ENCODE results near the gene SLCO3A1.
A peak's percentile ranks its signal among the peaks of the same experiment; 100 is the strongest.

SLCO3A1 gene

GRCh38 chr15:92142242-92143232 lies 289.0 kb downstream of the SLCO3A1 start:
- no peak for DNase-seq

- no peak for DNase-seq
Observed at GRCh38 chr15:92143765-92144164, 290.3 kb downstream of the SLCO3A1 start.

GRCh38 chr15:92146511-92147150 lies 293.1 kb downstream of the SLCO3A1 start:
- no peak for DNase-seq

DNA sequence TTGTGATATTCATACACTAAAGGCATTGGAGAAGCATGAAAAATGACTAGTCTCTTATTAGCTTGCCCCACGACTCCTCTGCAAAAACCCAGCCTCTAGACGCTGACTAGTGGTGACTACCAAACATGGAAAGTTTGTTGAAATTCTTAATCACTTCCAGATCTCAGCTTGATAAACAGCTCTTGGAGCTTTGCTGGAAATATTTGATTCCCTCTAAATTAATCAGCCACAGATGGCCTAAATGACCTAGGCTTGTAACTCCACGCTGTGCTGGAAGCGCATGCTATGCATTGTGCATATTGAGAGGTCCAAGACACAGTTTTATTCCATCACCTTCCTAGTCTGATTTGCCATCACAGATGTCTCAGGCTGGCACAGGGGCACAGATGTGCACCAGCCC lies 295.5 kb downstream of the SLCO3A1 start:
- DNase-seq = no peak

DNA sequence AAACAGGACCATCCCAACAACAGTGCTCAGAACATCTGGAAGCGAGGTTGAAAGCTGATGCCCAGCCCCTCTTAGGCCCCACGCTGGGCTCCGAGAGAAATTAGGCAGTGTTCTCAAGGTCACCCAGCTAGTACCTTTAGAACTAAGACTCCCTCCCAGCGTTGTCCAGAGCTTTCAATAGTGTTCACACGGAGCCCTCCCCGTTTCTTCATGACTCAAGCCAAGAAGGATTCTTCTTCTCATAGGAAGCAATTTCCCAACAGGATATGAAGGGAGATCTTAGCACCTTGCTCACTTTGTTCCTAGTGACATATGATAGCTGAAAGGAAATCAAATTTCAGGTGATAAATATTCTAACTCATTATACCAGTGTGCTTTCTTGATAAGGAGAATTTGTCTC lies 296.0 kb downstream of the SLCO3A1 start:
- DNase-seq = no peak

DNA sequence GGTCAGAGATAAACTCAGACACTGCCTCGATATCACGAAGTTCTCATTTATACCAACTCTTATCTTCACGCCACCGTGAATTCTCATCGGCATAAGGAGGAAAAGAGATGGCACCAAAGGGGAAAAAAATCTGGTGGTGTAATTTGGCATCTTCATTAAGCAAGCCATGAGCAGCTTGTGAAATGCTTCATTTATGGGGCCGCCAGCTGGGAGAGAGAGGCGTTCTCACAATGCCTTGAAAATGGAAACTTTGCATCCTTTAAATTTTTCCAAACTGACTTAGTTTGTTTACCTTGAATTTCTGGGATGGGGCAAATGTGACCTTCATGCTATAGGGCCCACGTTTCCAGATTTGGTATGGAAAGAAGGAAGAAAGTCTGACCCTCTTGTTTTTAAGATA lies 297.7 kb downstream of the SLCO3A1 start:
- DNase-seq = no peak

DNA sequence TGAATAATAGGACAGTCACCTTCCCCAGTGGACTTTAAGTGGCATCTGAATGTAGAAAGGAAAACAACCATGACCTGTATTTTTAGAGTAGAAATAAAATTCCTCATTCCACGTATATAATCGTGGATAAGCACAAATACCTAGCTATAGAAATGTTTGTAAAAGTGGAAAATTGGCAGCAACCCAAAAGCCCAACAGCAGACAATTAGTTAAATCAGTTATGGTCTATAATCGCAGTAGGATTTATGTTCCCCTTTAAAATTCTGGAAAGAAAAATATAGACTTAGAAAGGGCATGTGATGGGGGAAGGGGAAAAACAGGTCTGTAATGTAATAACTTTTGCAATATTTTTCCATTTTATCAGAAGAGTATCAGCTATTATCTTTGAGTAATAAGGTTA lies 298.2 kb downstream of the SLCO3A1 start:
- no peak for DNase-seq

GRCh38 chr15:92152983-92153382 lies 299.5 kb downstream of the SLCO3A1 start:
- no peak for DNase-seq

DNA sequence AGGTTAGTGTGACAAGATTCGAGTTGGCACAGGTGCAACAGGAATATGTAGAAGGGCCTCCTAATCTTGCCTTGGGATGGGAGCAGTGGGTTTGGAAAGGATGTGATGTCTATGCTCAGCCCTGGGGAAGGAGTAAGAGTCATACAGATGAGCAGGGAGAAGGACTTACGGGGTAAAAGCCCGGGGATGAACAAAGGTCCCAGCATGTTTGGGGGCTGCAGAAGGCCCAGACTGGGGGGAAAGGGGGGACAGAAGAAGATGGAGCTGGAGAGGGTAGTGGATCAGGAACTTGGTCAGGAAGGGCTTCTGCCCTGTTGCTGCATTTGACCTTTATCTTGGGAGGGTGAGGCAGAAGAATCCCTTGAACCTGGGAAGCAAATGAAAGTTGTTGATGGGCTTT lies 300.1 kb downstream of the SLCO3A1 start:
- no peak for DNase-seq

DNA sequence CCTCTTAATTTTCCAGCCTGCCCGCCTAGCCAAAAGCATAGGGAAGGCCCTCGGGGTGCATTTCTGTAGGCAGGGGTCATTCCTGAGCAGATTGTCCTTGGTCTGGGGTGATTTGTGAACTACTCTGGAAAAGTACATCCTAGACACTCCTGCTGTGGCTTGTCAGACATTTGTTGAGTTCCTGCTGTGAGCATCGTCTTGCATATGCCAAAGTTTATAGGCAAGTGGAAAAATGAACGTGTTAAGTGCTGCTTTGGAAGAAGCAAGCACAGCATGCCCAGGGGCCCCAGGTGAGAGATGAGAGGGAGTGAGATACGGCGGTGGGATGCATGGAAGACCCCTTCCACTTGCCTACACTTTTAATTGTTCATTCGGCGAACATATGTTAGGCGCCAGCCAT lies 302.4 kb downstream of the SLCO3A1 start:
- no peak for DNase-seq

DNA sequence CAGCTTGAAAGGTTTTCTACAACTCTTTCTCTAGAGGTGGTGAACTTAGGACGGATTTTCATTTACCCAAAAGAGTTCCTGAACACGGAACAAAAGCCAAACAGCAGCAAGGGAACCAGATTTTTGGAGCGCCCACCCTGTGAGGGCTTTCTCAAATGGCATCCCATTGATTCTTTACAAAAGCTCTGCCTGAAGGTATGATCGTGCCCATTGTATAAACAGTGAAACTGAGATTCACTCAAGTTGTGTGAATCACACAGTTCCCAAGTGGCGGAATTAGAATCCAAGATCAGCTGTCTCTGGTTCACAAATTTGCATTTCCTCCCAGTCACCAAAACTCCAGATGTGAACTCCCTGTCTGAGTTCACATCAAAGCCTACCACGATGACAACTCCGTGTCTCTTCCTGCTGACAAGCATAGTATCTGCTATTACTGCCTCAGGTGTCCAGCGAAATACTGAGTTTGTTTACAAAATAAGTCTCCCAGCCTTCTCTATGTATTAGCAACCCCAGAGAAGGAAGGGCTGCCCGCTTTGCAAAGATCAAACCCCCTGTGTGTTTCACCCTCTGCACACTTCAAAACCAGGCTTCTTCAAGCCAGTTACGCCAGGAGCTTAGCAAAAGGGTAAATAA lies 304.3 kb downstream of the SLCO3A1 start:
- DNase-seq = no peak

GRCh38 chr15:92158426-92158825 lies 304.9 kb downstream of the SLCO3A1 start:
- DNase-seq = peak in 1 of 5 donors; percentile 20

DNA sequence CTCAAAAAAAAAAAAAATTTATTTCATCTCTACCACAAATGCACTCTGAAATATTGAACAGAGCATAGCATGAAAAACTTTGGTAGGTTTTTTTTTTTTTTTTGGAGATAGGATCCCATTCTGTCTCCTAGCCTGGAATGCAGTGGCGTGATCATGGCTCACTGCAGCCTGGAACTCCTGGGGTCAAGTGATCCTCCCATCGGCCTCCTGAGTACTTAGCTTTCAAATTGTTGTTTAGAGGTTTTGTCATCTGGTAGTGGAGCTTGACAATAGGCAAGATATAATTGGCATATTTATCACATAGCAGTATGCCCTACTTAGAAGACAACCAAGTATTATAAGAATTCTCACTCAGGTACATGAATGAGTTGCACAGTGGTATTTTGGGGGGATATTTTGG lies 306.0 kb downstream of the SLCO3A1 start:
- DNase-seq = no peak

GRCh38 chr15:92159906-92160841 lies 306.7 kb downstream of the SLCO3A1 start:
- no peak for DNase-seq

GRCh38 chr15:92161039-92161670 lies 307.6 kb downstream of the SLCO3A1 start:
- DNase-seq = no peak

GRCh38 chr15:92162657-92163056 lies 309.1 kb downstream of the SLCO3A1 start:
- DNase-seq = no peak

- no peak for DNase-seq
Observed at GRCh38 chr15:92163641-92164040, 310.1 kb downstream of the SLCO3A1 start.

GRCh38 chr15:92164327-92165000 lies 311.0 kb downstream of the SLCO3A1 start:
- no peak for DNase-seq

DNA sequence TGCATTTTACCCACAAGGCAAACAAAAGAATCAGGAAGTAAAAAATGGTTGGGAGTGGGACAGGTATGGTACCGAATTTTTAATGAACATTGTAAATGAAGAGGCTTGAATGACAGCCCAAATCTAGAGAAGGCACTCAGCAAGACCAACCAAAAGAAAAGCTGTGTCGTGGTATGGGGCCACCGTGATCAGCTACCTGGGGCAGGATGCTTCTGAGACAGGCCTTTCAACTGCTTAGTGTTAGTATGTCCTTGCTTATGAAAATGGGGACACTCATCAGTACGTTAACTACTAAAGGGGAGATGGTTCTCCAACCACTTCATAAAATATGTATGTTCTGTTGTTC lies 311.5 kb downstream of the SLCO3A1 start:
- no peak for DNase-seq

GRCh38 chr15:92166029-92166428 lies 312.5 kb downstream of the SLCO3A1 start:
- no peak for DNase-seq

- no peak for DNase-seq
Observed at GRCh38 chr15:92166751-92167405, 313.4 kb downstream of the SLCO3A1 start.

Data from T-helper 1 cell (primary cell).